Left renal cortex interstitium (tissue), 4 donors: ENCODE results near the gene ENTREP3. TPM values are rescaled to one million over a fixed set of nuclear protein-coding genes. Genes with fewer than 3 reads are reported as not detected.

Experiments used
- DNase-seq, 4 donors: peaks; one replicate each; pipeline ENCODE4 v3.0.0-alpha.2; 2013; ENCODE audit warnings: low read depth in 4 of 4, low spot score in 2 of 4, missing footprints in 1 of 4
- polyA plus RNA-seq, 4 donors: library from polyadenylated mRNA; unstranded; fragments of 120-200 nt; gene quantifications; one replicate each; pipeline ENCODE4 v1.2.1, GENCODE V29; 2013; ENCODE audit not compliant: insufficient read length in 4 of 4

Gene ENTREP3
- polyA plus RNA-seq, 4 donors = 18.7 to 34.5 (median 28.5) TPM

DNA sequence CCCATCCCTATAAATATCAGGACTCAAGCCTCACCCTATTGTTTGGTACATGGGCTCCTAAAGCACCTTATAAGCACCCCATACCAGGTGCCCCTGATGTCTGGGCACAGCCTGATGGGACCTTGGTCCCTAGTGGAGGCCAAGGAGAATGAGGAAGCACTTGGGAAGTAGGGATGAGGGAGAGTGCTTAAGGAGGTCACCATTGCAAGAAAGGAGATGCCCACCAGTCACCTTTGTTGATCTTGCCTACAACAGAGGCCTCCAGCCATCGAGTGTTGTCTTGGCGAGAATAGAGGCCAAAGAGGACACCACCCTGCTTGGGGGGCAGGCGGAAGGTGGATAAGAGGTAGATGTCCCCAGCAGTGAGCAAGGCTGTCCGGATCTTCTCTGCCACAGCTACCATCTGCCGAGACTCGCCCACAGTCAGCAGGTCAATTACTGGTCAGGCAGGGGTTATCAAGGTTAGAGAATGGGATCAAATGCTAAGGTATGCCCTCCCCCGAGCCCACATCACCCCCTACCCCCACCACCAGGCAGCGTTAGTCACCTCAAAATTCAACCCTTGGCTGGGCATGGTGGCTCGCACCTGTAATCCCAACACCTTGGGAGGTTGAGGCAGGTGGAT lies 49.2 kb downstream of the ENTREP3 start:
- no peak for DNase-seq

DNA sequence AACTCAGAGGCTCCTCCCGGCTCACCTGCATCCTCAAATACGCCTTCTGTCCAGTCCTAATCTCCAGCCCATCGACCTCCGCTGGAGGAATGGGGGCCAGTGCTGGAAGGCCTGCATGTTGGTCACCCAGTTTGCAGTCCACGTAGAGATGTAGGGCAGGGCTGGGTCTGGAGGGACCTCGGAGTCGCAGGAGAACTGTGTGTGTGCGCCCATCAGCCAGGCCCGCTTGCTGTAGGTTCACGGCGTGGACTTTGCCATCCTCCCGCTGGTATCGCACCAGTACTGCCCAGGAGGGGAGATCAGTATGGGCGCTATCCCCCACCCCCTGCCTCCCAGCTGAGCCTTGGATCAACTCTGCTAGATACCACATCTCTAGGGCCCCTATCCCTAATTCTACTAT lies 50.2 kb downstream of the ENTREP3 start:
- no peak for DNase-seq

DNA sequence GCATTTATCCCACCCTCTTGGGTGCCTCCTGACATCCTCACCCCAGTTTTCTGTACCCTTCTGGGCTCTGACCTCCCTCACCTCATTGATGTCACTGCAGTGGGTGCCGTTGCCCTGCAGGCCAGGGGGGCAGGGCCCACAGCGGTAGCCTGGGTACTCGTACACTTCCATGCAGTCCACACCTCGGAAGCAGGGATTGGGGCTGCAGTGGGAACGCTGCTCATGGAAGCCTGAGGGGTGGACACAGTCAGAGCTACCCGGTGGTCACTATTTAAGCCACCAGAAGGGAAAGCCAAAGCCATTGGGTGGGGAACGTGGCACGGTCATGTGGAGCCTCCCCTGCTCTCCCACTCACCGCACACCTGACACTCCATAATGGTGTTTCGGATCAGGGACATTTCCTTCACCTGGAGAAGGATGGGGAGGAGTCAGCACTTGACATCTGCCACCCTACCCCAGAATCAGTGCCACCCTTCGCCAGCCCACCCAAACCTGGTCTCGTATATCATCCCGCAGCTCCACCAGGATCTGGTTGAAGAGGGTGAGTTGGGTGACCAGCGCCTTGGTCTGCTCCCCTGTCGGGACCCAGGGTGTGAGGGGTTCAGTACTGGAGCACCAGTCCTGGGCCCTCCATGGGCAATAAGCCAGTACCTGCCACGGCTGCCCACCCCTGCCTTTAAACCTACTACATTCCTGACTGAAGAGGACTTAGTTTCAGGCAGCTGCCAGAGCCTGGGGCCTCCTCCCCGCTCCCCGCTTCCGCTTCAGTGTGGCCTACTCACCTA lies 52.4 kb downstream of the ENTREP3 start:
- DNase-seq = no peak

- DNase-seq = no peak
Measured at GRCh38 chr1:155202198-155202597, 53.1 kb downstream of the ENTREP3 start.

DNA sequence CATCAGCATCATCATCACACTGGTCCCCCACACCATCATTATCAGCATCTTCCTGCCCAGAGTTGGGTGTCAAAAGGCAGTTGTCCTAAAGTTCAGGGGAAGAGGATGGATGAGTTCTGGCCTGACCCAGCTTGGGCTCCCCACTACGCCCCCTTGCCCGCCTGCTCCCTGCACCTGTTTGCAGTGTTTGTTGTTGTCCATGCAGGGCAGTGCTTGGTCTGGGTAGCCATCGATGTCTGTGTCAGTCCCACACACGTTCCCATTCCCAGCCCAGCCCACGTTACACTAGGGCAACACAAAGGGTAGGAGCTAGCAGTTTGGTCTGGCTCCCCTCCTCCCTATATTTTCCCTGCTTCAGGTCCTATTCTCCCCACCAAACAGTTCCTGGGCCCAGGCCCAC lies 54.4 kb downstream of the ENTREP3 start:
- no peak for DNase-seq

GRCh38 chr1:155199792-155200191 lies 55.5 kb downstream of the ENTREP3 start:
- no peak for DNase-seq

DNA sequence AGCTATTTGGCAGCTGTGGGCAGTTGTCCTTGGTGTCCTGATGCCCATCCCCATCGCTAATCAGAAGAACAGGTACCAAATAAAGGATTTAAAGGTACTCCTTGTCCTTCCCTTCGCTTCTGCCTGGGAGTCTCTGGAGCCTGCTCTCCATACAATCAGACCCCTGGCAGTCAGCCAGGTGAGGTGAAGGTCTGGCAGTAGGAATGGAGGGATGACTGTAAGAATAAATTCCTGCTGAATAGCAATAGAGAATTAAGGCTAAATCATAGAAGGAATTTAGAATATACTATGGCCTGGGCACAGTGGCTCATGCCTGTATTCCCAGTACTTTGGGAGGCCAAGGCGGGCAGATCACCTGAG lies 56.8 kb downstream of the ENTREP3 start:
- DNase-seq = no peak

GRCh38 chr1:155197901-155198546 lies 57.3 kb downstream of the ENTREP3 start:
- DNase-seq = no peak

Other genes with a start within 250 kb of the ENTREP3 start
- 1 to 10 TPM; 1.1 to 2.5 (median 1.9) TPM for gene DCST2, start 221.7 kb downstream of the ENTREP3 start, polyA plus RNA-seq
- under 1 TPM; 0.14 to 0.44 (median 0.35) TPM for gene DCST1, start 221.7 kb downstream of the ENTREP3 start, polyA plus RNA-seq
- 10 to 100 TPM; 36.7 to 55.8 (median 55.4) TPM for gene ADAM15, start 204.2 kb downstream of the ENTREP3 start, polyA plus RNA-seq
- gene EFNA4, start 191.7 kb downstream of the ENTREP3 start, polyA plus RNA-seq = 10 to 100 TPM; 18.1 to 24.5 (median 21.3) TPM
- 1 to 10 TPM; 4.9 to 9.4 (median 6.7) TPM for gene EFNA3, start 176.6 kb downstream of the ENTREP3 start, polyA plus RNA-seq
- 10 to 100 TPM; 58.7 to 76.2 (median 70.8) TPM for gene EFNA1, start 127.6 kb downstream of the ENTREP3 start, polyA plus RNA-seq
- 10 to 100 TPM; 51.5 to 61.1 (median 55.4) TPM for gene SLC50A1, start 119.6 kb downstream of the ENTREP3 start, polyA plus RNA-seq
- 10 to 100 TPM; 31.3 to 64.7 (median 45.2) TPM for gene DPM3, start 115.0 kb downstream of the ENTREP3 start, polyA plus RNA-seq
- gene KRTCAP2, start 82.2 kb downstream of the ENTREP3 start, polyA plus RNA-seq = 100 to 1,000 TPM; 124 to 166 (median 137) TPM
- gene TRIM46, start 81.6 kb downstream of the ENTREP3 start, polyA plus RNA-seq = 1 to 10 TPM; 2.7 to 6.4 (median 4.9) TPM
- gene THBS3, start 47.6 kb downstream of the ENTREP3 start, polyA plus RNA-seq = 10 to 100 TPM; 26.3 to 54.2 (median 37.5) TPM
- gene MTX1, start 46.8 kb downstream of the ENTREP3 start, polyA plus RNA-seq = 10 to 100 TPM; 38.3 to 49.0 (median 44.8) TPM
- 10 to 100 TPM; 58.8 to 71.7 (median 63.7) TPM for gene SCAMP3, start 6.9 kb upstream of the ENTREP3 start, polyA plus RNA-seq
- gene CLK2, start 18.0 kb upstream of the ENTREP3 start, polyA plus RNA-seq = 10 to 100 TPM; 63.7 to 96.6 (median 80.8) TPM
- 10 to 100 TPM in 2 of 4 donors, 1 to 10 TPM in 2; 7.0 to 14.6 (median 11.2) TPM for gene HCN3, start 22.0 kb upstream of the ENTREP3 start, polyA plus RNA-seq
- gene PKLR, start 46.0 kb upstream of the ENTREP3 start, polyA plus RNA-seq = 1 to 10 TPM; 5.4 to 9.3 (median 8.7) TPM
- gene FDPS, start 53.4 kb upstream of the ENTREP3 start, polyA plus RNA-seq = 100 to 1,000 TPM; 175 to 189 (median 181) TPM
- gene RUSC1, start 65.4 kb upstream of the ENTREP3 start, polyA plus RNA-seq = 10 to 100 TPM; 30.3 to 43.0 (median 38.6) TPM